ENCODE measurements around the gene ESF1. TPM values are rescaled to one million over a fixed set of nuclear protein-coding genes. Genes with fewer than 3 reads are reported as not detected.

The ESF1 gene
- total and polyA plus RNA-seq, 9 of the 15 experiments (the other 6 are each of a cell fraction or from before 2014, with no cell fraction given) = 7.0 to 30.4 (median 18.6) TPM

DNA sequence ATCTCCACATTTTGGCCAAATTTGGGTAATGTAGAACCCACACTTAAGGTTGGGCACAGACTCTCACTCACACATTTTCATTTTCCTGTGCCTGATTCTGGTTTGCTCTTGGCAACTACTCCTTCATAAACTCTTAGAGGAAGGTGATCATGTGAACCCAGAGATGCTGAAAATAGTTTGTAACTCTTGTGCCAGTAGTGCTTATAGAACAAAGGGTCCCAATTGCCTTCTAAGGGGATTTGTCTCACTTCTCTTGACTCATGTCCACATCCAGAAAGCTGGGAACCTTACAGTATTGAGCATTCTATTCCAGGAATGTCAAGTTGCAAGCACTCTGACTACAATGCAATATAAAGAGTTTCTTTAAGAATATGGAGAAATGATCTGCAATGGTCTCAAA is 84.0 kb downstream of the ESF1 start:
- H3K9ac ChIP-seq (ENCODE audit: insufficient read depth in 1 of 2, low read depth in 2 of 2, low read length in 2 of 2) = no peak overlapping the region
- no peak for DNase-seq (ENCODE audit: extremely low read depth in 1 of 4, low spot score in 3 of 4)
- intact Hi-C loops (cut with micrococcal nuclease) = loop anchor here (10.0 kb wide), 2 partner anchors 86 to 376 kb away; no protein-coding TSS in a partner anchor
- TF ChIP-seq ZNF778 (CRISPR knock-in tag; IDR thresholded peaks at IDR 0.05) (no peak), MAFG (tag; conservative IDR thresholded peaks at IDR 0.05) (no peak), KLF6 (CRISPR knock-in tag; IDR thresholded peaks at IDR 0.05; ENCODE audit: borderline replicate concordance) (no peak)
- TF ChIP-seq, protein P1, sequence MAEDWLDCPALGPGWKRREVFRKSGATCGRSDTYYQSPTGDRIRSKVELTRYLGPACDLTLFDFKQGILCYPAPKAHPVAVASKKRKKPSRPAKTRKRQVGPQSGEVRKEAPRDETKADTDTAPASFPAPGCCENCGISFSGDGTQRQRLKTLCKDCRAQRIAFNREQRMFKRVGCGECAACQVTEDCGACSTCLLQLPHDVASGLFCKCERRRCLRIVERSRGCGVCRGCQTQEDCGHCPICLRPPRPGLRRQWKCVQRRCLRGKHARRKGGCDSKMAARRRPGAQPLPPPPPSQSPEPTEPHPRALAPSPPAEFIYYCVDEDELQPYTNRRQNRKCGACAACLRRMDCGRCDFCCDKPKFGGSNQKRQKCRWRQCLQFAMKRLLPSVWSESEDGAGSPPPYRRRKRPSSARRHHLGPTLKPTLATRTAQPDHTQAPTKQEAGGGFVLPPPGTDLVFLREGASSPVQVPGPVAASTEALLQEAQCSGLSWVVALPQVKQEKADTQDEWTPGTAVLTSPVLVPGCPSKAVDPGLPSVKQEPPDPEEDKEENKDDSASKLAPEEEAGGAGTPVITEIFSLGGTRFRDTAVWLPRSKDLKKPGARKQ (CRISPR knock-in tag; IDR thresholded peaks at IDR 0.05) = no peak
- TF ChIP-seq, protein P2, sequence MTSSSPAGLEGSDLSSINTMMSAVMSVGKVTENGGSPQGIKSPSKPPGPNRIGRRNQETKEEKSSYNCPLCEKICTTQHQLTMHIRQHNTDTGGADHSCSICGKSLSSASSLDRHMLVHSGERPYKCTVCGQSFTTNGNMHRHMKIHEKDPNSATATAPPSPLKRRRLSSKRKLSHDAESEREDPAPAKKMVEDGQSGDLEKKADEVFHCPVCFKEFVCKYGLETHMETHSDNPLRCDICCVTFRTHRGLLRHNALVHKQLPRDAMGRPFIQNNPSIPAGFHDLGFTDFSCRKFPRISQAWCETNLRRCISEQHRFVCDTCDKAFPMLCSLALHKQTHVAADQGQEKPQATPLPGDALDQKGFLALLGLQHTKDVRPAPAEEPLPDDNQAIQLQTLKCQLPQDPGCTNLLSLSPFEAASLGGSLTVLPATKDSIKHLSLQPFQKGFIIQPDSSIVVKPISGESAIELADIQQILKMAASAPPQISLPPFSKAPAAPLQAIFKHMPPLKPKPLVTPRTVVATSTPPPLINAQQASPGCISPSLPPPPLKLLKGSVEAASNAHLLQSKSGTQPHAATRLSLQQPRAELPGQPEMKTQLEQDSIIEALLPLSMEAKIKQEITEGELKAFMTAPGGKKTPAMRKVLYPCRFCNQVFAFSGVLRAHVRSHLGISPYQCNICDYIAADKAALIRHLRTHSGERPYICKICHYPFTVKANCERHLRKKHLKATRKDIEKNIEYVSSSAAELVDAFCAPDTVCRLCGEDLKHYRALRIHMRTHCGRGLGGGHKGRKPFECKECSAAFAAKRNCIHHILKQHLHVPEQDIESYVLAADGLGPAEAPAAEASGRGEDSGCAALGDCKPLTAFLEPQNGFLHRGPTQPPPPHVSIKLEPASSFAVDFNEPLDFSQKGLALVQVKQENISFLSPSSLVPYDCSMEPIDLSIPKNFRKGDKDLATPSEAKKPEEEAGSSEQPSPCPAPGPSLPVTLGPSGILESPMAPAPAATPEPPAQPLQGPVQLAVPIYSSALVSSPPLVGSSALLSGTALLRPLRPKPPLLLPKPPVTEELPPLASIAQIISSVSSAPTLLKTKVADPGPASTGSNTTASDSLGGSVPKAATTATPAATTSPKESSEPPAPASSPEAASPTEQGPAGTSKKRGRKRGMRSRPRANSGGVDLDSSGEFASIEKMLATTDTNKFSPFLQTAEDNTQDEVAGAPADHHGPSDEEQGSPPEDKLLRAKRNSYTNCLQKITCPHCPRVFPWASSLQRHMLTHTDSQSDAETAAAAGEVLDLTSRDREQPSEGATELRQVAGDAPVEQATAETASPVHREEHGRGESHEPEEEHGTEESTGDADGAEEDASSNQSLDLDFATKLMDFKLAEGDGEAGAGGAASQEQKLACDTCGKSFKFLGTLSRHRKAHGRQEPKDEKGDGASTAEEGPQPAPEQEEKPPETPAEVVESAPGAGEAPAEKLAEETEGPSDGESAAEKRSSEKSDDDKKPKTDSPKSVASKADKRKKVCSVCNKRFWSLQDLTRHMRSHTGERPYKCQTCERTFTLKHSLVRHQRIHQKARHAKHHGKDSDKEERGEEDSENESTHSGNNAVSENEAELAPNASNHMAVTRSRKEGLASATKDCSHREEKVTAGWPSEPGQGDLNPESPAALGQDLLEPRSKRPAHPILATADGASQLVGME (CRISPR knock-in tag; IDR thresholded peaks at IDR 0.05) = no peak
- TF ChIP-seq, protein P3, sequence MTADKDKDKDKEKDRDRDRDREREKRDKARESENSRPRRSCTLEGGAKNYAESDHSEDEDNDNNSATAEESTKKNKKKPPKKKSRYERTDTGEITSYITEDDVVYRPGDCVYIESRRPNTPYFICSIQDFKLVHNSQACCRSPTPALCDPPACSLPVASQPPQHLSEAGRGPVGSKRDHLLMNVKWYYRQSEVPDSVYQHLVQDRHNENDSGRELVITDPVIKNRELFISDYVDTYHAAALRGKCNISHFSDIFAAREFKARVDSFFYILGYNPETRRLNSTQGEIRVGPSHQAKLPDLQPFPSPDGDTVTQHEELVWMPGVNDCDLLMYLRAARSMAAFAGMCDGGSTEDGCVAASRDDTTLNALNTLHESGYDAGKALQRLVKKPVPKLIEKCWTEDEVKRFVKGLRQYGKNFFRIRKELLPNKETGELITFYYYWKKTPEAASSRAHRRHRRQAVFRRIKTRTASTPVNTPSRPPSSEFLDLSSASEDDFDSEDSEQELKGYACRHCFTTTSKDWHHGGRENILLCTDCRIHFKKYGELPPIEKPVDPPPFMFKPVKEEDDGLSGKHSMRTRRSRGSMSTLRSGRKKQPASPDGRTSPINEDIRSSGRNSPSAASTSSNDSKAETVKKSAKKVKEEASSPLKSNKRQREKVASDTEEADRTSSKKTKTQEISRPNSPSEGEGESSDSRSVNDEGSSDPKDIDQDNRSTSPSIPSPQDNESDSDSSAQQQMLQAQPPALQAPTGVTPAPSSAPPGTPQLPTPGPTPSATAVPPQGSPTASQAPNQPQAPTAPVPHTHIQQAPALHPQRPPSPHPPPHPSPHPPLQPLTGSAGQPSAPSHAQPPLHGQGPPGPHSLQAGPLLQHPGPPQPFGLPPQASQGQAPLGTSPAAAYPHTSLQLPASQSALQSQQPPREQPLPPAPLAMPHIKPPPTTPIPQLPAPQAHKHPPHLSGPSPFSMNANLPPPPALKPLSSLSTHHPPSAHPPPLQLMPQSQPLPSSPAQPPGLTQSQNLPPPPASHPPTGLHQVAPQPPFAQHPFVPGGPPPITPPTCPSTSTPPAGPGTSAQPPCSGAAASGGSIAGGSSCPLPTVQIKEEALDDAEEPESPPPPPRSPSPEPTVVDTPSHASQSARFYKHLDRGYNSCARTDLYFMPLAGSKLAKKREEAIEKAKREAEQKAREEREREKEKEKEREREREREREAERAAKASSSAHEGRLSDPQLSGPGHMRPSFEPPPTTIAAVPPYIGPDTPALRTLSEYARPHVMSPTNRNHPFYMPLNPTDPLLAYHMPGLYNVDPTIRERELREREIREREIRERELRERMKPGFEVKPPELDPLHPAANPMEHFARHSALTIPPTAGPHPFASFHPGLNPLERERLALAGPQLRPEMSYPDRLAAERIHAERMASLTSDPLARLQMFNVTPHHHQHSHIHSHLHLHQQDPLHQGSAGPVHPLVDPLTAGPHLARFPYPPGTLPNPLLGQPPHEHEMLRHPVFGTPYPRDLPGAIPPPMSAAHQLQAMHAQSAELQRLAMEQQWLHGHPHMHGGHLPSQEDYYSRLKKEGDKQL (CRISPR knock-in tag; IDR thresholded peaks at IDR 0.05; ENCODE audit: borderline replicate concordance) = no peak
- TF ChIP-seq, protein P4, sequence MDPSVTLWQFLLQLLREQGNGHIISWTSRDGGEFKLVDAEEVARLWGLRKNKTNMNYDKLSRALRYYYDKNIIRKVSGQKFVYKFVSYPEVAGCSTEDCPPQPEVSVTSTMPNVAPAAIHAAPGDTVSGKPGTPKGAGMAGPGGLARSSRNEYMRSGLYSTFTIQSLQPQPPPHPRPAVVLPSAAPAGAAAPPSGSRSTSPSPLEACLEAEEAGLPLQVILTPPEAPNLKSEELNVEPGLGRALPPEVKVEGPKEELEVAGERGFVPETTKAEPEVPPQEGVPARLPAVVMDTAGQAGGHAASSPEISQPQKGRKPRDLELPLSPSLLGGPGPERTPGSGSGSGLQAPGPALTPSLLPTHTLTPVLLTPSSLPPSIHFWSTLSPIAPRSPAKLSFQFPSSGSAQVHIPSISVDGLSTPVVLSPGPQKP (CRISPR knock-in tag; IDR thresholded peaks at IDR 0.05) = no peak

More for the DNA sequence above, 84.0 kb downstream of the ESF1 start:
- H2AFZ ChIP-seq (ENCODE audit: low read depth, low read length) = no peak overlapping the region
- no peak for ATAC-seq
- H3K4me3 ChIP-seq = no peak overlapping the region
- no peaks in the 10 kb centered on the region for H3K9me3 ChIP-seq (replicated peaks; ENCODE audit: control insufficient read depth, insufficient read depth, low read depth, low read length)
- in situ Hi-C loops (cut with MboI) = no loop called here
- BruUV-seq (replicated peaks) = no TSS peak
- no peaks in the 10 kb centered on the region for H3K4me1 ChIP-seq (replicated peaks in 1 of 2; ENCODE audit: control insufficient read depth in 2 of 2, insufficient read depth in 2 of 2, low read length in 2 of 2)
- H3K9me1 ChIP-seq (ENCODE audit: control insufficient read depth, insufficient read depth, low read length) = no peaks in the 10 kb centered on the region
- no peaks in the 10 kb centered on the region for H3K27me3 ChIP-seq (ENCODE audit: control insufficient read depth in 2 of 2, insufficient read depth in 2 of 2, low read length in 2 of 2)
- CTCF ChIA-PET (ENCODE audit: low intra/inter-chr PET ratio) = no interaction called here
- no peaks in the 10 kb centered on the region for H3K79me2 ChIP-seq (ENCODE audit: control insufficient read depth, insufficient read depth, low read length)
- no peak overlapping the region for H3K27ac ChIP-seq (ENCODE audit: extremely low read depth, low read depth, low read length)
- no peak for FAIRE-seq
- no peaks in the 10 kb centered on the region for H3K36me3 ChIP-seq (ENCODE audit: control insufficient read depth, insufficient read depth, low read length)
- no peaks in the 10 kb centered on the region for H4K20me1 ChIP-seq (replicated peaks; ENCODE audit: control insufficient read depth, insufficient read depth, low read length)
- no peak overlapping the region for H3K4me2 ChIP-seq (ENCODE audit: insufficient read depth, low read length)
- POLR2A ChIA-PET = no interaction called here

All from K562 (cell line).